ENCODE results near the gene UST. TPM values are rescaled to one million over a fixed set of nuclear protein-coding genes. Genes with fewer than 3 reads are reported as not detected.
A peak's percentile ranks its signal among the peaks of the same experiment; 100 is the strongest.

UST gene
- total RNA-seq, 1 experiment from 2014 or later, result 3.9 TPM

DNA sequence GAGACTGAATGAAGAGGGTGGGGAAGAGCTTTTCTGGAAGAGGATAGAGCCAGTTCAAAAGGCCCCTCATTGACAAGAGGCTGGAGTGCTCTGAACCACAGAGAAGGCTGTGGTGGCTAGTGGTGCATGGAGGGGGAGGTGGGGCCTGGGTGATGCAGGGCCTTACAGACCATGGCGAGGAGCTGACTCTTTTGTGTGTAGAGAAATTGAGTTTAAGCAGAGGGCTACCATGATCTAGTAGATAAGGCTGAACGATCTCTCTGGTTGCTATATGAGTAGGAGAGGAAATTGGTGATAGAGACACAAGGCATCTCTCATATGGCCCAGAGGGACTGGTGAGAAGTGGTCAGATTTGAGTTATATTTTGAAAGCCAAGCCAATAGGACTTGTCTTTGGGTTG, 137.6 kb downstream of the UST start:
- Histone ChIP-seq H2AFZ (ENCODE audit: low read length) (no peak overlapping the region), H3K9me3 (ENCODE audit: low read length) (no peaks in the 10 kb centered on the region), H3K79me2 (ENCODE audit: low read length) (no peaks in the 10 kb centered on the region), H3K27ac (ENCODE audit: low read length) (no peak overlapping the region), H3K4me1 (ENCODE audit: insufficient read depth, low read length) (peaks cover 13% of the 10 kb centered on the region), H4K20me1 (ENCODE audit: low read length) (no peaks in the 10 kb centered on the region), H3K36me3 (ENCODE audit: low read depth, low read length) (no peaks in the 10 kb centered on the region), H3K4me2 (ENCODE audit: low read length) (no peak overlapping the region), H3K9me2 (replicated peaks; ENCODE audit: low read length) (no peaks in the 10 kb centered on the region), H3F3A (ENCODE audit: low read length, unreplicated experiment) (no peaks in the 10 kb centered on the region), H3K27me3 (ENCODE audit: low read length) (no peaks in the 10 kb centered on the region), H3K9ac (ENCODE audit: low read length) (no peak overlapping the region), H3K4me3 (ENCODE audit: low read length) (no peak overlapping the region)
- ChIA-PET CTCF (no interaction called here), POLR2A (ENCODE audit: unreplicated experiment) (no interaction called here)
- no peak for DNase-seq
- BruUV-seq (replicated peaks), result no TSS peak
- ATAC-seq, result no peak
- intact Hi-C loops (cut with micrococcal nuclease), result no loop called here
- TF ChIP-seq, protein P1, sequence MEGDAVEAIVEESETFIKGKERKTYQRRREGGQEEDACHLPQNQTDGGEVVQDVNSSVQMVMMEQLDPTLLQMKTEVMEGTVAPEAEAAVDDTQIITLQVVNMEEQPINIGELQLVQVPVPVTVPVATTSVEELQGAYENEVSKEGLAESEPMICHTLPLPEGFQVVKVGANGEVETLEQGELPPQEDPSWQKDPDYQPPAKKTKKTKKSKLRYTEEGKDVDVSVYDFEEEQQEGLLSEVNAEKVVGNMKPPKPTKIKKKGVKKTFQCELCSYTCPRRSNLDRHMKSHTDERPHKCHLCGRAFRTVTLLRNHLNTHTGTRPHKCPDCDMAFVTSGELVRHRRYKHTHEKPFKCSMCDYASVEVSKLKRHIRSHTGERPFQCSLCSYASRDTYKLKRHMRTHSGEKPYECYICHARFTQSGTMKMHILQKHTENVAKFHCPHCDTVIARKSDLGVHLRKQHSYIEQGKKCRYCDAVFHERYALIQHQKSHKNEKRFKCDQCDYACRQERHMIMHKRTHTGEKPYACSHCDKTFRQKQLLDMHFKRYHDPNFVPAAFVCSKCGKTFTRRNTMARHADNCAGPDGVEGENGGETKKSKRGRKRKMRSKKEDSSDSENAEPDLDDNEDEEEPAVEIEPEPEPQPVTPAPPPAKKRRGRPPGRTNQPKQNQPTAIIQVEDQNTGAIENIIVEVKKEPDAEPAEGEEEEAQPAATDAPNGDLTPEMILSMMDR (conservative IDR thresholded peaks at IDR 0.05; ENCODE audit: low read depth, low read length), result no peak
- TF ChIP-seq EZH2phosphoT487 (IDR thresholded peaks at IDR 0.05; ENCODE audit: borderline replicate concordance, low read length) (no peak), EZH2 (IDR thresholded peaks at IDR 0.05; ENCODE audit: low read length, unreplicated experiment) (no peak)

DNA sequence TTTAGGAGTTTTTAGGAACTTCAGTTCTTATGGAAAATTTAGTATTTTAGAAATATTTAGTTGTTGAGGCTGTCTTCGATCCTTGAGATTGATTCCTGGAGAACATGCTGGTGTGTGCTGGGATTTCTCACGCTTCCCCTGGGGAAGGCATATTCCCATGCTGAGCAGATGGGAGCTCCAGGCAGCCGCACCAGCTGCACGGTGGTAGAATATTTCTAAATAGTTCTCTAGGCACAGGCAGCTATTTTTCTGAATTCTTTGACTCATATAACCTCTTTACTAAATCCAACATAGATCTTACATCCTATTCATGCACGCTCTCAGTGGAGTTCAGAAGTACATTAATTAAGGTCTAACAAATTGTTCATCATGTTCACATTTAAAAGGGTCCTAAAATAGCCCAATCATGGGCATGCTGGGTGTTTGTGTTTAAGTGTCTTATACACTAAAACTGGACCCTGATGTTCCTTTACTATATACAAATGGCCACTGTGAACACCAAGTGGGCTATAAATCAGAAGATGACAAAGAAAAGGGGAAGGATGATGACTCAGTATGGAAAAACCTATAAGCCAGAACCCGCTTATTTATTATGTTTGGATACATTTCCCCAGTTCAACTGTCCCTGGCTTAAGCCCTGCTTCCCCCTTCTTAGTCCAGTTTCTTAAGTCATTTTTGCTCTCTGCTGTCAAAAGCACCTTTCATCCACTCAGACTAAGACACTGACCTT, 138.5 kb downstream of the UST start:
- no peak overlapping the region for H3K9ac ChIP-seq (ENCODE audit: low read length)
- no TSS peak for BruUV-seq (replicated peaks)
- H3K4me3 ChIP-seq (ENCODE audit: low read length), result no peak overlapping the region
- peak; percentile 43 for DNase-seq
- H3K27me3 ChIP-seq (ENCODE audit: low read length), result no peaks in the 10 kb centered on the region
- no peaks in the 10 kb centered on the region for H4K20me1 ChIP-seq (ENCODE audit: low read length)
- no peak overlapping the region for H3K27ac ChIP-seq (ENCODE audit: low read length)
- no peaks in the 10 kb centered on the region for H3K9me3 ChIP-seq (ENCODE audit: low read length)
- H3K4me1 ChIP-seq (ENCODE audit: insufficient read depth, low read length), result peaks cover 13% of the 10 kb centered on the region
- H2AFZ ChIP-seq (ENCODE audit: low read length), result no peak overlapping the region
- ATAC-seq, result peak; percentile 75
- H3K9me2 ChIP-seq (replicated peaks; ENCODE audit: low read length), result no peaks in the 10 kb centered on the region
- ChIA-PET CTCF (interaction anchor here (0.7 kb wide), 1 partner anchor 107 kb away, joined by 3 read pairs; no protein-coding TSS in a partner anchor), POLR2A (ENCODE audit: unreplicated experiment) (interaction anchor here (0.8 kb wide), 1 partner anchor 87 kb away, joined by 4 read pairs; no protein-coding TSS in a partner anchor)
- 0 out of 2 replicates have a peak overlapping the region, but pooled peaks have one; percentile 14 for H3K4me2 ChIP-seq (ENCODE audit: low read length)
- H3K79me2 ChIP-seq (ENCODE audit: low read length), result no peaks in the 10 kb centered on the region
- intact Hi-C loops (cut with micrococcal nuclease), result no loop called here
- no peaks in the 10 kb centered on the region for H3K36me3 ChIP-seq (ENCODE audit: low read depth, low read length)
- TF ChIP-seq EZH2 (IDR thresholded peaks at IDR 0.05; ENCODE audit: low read length, unreplicated experiment), result no peak
- TF ChIP-seq, protein P1 (conservative IDR thresholded peaks at IDR 0.05; ENCODE audit: low read depth, low read length), result no peak
- no peak for TF ChIP-seq EZH2phosphoT487 (IDR thresholded peaks at IDR 0.05; ENCODE audit: borderline replicate concordance, low read length)
- H3F3A ChIP-seq (ENCODE audit: low read length, unreplicated experiment), result no peaks in the 10 kb centered on the region
